ENCODE data around the gene PACRG. TPM values are rescaled to one million over a fixed set of nuclear protein-coding genes. Genes with fewer than 3 reads are reported as not detected.

The PACRG gene
- total and polyA plus RNA-seq, 8 donors: 1.8 to 28.6 (median 3.2) TPM; not detected in 2

GRCh38 chr6:163021054-163021453 is 293.3 kb downstream of the PACRG start:
- no peak for TF ChIP-seq POLR2AphosphoS5 (IDR thresholded peaks at IDR 0.05)
- no peak for TF ChIP-seq EP300 (IDR thresholded peaks at IDR 0.05)
- TF ChIP-seq, protein P1, sequence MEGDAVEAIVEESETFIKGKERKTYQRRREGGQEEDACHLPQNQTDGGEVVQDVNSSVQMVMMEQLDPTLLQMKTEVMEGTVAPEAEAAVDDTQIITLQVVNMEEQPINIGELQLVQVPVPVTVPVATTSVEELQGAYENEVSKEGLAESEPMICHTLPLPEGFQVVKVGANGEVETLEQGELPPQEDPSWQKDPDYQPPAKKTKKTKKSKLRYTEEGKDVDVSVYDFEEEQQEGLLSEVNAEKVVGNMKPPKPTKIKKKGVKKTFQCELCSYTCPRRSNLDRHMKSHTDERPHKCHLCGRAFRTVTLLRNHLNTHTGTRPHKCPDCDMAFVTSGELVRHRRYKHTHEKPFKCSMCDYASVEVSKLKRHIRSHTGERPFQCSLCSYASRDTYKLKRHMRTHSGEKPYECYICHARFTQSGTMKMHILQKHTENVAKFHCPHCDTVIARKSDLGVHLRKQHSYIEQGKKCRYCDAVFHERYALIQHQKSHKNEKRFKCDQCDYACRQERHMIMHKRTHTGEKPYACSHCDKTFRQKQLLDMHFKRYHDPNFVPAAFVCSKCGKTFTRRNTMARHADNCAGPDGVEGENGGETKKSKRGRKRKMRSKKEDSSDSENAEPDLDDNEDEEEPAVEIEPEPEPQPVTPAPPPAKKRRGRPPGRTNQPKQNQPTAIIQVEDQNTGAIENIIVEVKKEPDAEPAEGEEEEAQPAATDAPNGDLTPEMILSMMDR (IDR thresholded peaks at IDR 0.05): no peak
- no peak for TF ChIP-seq POLR2A (IDR thresholded peaks at IDR 0.05)
- no peak overlapping the region for H3K27ac ChIP-seq
- H3K9me3 ChIP-seq: peaks cover 0 to 33% (median 15%) of the 10 kb centered on the region in 4 donors
- DNase-seq: no peak
- H3K4me3 ChIP-seq: no peak overlapping the region
- no peaks in the 10 kb centered on the region for H3K4me1 ChIP-seq
- 71 to 85% (median 76%) methylated on average over 5 of the region's 5 CpGs for WGBS, 5 donors
- intact Hi-C loops (cut with DNase I; ENCODE audit: low total_unique reads): no loop called here
- H3K27me3 ChIP-seq: no peaks in the 10 kb centered on the region
- no peaks in the 10 kb centered on the region for H3K36me3 ChIP-seq

DNA sequence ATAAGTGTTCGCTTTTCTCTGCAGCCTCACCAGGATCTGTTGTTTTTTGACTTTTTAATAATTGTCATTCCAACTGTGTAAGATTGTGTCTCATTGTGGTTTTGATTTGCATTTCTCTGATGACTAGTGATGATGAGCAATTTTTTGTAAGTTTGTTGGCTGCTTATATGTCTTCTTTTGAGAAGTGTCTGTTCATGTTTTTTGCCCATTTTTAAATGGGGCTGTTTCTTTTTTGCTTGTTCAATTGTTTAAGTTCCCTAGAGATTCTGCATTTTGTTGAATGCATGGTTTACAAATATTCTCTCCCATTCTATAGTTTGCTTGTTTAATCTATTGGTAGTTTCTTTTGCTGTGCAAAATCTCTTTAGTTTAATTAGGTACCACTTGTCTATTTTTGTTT is 295.9 kb downstream of the PACRG start:
- Histone ChIP-seq H3K36me3 (no peaks in the 10 kb centered on the region), H3K27ac (no peak overlapping the region), H3K9me3 (peaks cover 0 to 38% (median 15%) of the 10 kb centered on the region in 4 donors), H3K4me1 (no peaks in the 10 kb centered on the region), H3K4me3 (no peak overlapping the region), H3K27me3 (no peaks in the 10 kb centered on the region)
- no peak for TF ChIP-seq POLR2AphosphoS5 (IDR thresholded peaks at IDR 0.05)
- TF ChIP-seq EP300 (IDR thresholded peaks at IDR 0.05): no peak
- TF ChIP-seq POLR2A (IDR thresholded peaks at IDR 0.05): no peak
- TF ChIP-seq, protein P1 (IDR thresholded peaks at IDR 0.05): no peak
- intact Hi-C loops (cut with DNase I; ENCODE audit: low total_unique reads): no loop called here
- 91 to 96% (median 93%) methylated on average over 1 of the region's 1 CpG for WGBS, 5 donors
- no peak for DNase-seq

- Histone ChIP-seq H3K4me3 (no peak overlapping the region), H3K27ac (no peak overlapping the region), H3K36me3 (no peaks in the 10 kb centered on the region), H3K9me3 (peaks cover 0 to 56% (median 16%) of the 10 kb centered on the region in 4 donors), H3K4me1 (no peaks in the 10 kb centered on the region), H3K27me3 (no peaks in the 10 kb centered on the region)
- TF ChIP-seq, protein P1 (IDR thresholded peaks at IDR 0.05): no peak
- no peak for TF ChIP-seq POLR2AphosphoS5 (IDR thresholded peaks at IDR 0.05)
- TF ChIP-seq EP300 (IDR thresholded peaks at IDR 0.05): no peak
- no peak for TF ChIP-seq POLR2A (IDR thresholded peaks at IDR 0.05)
- 60 to 73% (median 66%) methylated on average over 4 of the region's 4 CpGs for WGBS, 5 donors
- no peak for DNase-seq
- intact Hi-C loops (cut with DNase I; ENCODE audit: low total_unique reads): no loop called here
These were observed 299.1 kb downstream of the PACRG start for GRCh38 chr6:163026893-163027292.

- H3K27me3 ChIP-seq: no peaks in the 10 kb centered on the region
These were observed 303.2 kb downstream of the PACRG start for GRCh38 chr6:163030980-163031379.

More at GRCh38 chr6:163030980-163031379, 303.2 kb downstream of the PACRG start:
- Histone ChIP-seq H3K9me3 (peaks cover 0 to 44% (median 5%) of the 10 kb centered on the region in 4 donors), H3K4me1 (no peaks in the 10 kb centered on the region), H3K27ac (no peak overlapping the region), H3K4me3 (no peak overlapping the region), H3K36me3 (no peaks in the 10 kb centered on the region)
- no peak for DNase-seq
- intact Hi-C loops (cut with DNase I; ENCODE audit: low total_unique reads): no loop called here
- WGBS, 5 donors: 80 to 95% (median 85%) methylated on average over 1 of the region's 1 CpG
- TF ChIP-seq, protein P1 (IDR thresholded peaks at IDR 0.05): no peak
- no peak for TF ChIP-seq EP300 (IDR thresholded peaks at IDR 0.05)
- no peak for TF ChIP-seq POLR2A (IDR thresholded peaks at IDR 0.05)
- TF ChIP-seq POLR2AphosphoS5 (IDR thresholded peaks at IDR 0.05): no peak

Measured in stomach (tissue), 9 donors.